ENCODE measurements around the gene COL6A3. TPM values are rescaled to one million over a fixed set of nuclear protein-coding genes. Genes with fewer than 3 reads are reported as not detected.

Gene COL6A3
- total and polyA plus RNA-seq, 9 of the 15 experiments (the other 6 are each of a cell fraction or from before 2014, with no cell fraction given) = 0.07 to 4.1 (median 1.5) TPM

DNA sequence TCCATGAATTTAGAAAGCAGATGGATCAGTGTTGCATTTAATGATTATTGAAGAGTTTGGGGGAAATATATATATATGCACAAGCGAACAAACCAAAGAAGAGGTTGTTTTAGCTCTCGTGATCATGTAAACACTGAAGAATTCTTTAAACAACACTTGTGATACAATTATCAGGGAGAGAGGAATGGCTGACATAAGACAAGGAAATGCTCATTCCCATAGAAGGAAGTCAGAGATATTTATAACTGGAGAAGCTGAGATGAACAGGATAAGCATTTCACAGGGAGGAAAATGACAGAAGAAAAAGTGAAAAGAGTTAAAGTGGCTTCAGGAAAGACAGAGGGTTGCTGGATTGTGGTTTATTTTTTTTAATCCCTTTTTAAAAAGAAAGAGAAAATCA lies 10.6 kb upstream of the COL6A3 start:
- no peaks in the 10 kb centered on the region for H3K79me2 ChIP-seq (ENCODE audit: control insufficient read depth, insufficient read depth, low read length)
- ChIA-PET CTCF (ENCODE audit: low intra/inter-chr PET ratio) (no interaction called here), POLR2A (interaction anchor here (0.5 to 0.7 kb wide), 2 partner anchors 49 to 89 kb away, joined by 3 read pairs; no protein-coding TSS in a partner anchor)
- H3K9me1 ChIP-seq (ENCODE audit: control insufficient read depth, insufficient read depth, low read length) = no peaks in the 10 kb centered on the region
- in situ Hi-C loops (cut with MboI) = no loop called here
- no peak overlapping the region for H3K4me2 ChIP-seq (ENCODE audit: insufficient read depth, low read length)
- no peaks in the 10 kb centered on the region for H3K36me3 ChIP-seq (ENCODE audit: control insufficient read depth, insufficient read depth, low read length)
- H2AFZ ChIP-seq (ENCODE audit: low read depth, low read length) = no peak overlapping the region
- no peak overlapping the region for H3K4me3 ChIP-seq
- no peaks in the 10 kb centered on the region for H3K9me3 ChIP-seq (replicated peaks; ENCODE audit: control insufficient read depth, insufficient read depth, low read depth, low read length)
- 4% methylated on average over 2 of the region's 2 CpGs for WGBS (ENCODE audit: insufficient coverage, low coverage, missing lambda C conversion rate)
- no peak overlapping the region for H3K9ac ChIP-seq (ENCODE audit: insufficient read depth in 1 of 2, low read depth in 2 of 2, low read length in 2 of 2)
- H4K20me1 ChIP-seq (replicated peaks; ENCODE audit: control insufficient read depth, insufficient read depth, low read length) = no peaks in the 10 kb centered on the region; the same call in 1 of the 2 replicates
- H3K4me1 ChIP-seq (replicated peaks in 1 of 2; ENCODE audit: control insufficient read depth in 2 of 2, insufficient read depth in 2 of 2, low read length in 2 of 2) = 0 out of 5 replicates have a peak, but pooled peaks cover 0 to 3% of the 10 kb centered on the region in 2 experiments
- TF ChIP-seq ZC3H11A (IDR thresholded peaks at IDR 0.05; ENCODE audit: low read depth, low read length) = no peak
- TF ChIP-seq ARID1B (IDR thresholded peaks at IDR 0.05) = no peak
- TF ChIP-seq, protein P1, sequence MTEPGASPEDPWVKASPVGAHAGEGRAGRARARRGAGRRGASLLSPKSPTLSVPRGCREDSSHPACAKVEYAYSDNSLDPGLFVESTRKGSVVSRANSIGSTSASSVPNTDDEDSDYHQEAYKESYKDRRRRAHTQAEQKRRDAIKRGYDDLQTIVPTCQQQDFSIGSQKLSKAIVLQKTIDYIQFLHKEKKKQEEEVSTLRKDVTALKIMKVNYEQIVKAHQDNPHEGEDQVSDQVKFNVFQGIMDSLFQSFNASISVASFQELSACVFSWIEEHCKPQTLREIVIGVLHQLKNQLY (CRISPR knock-in tag; conservative IDR thresholded peaks at IDR 0.05) = no peak
- TF ChIP-seq POLR2H (tag; IDR thresholded peaks at IDR 0.05; ENCODE audit: low read depth) = no peak
- TF ChIP-seq ZNF431 (CRISPR knock-in tag; IDR thresholded peaks at IDR 0.05) = no peak
- no peak for TF ChIP-seq MAFF (IDR thresholded peaks at IDR 0.05; ENCODE audit: low read length)
- no peak for TF ChIP-seq RERE (CRISPR knock-in tag; IDR thresholded peaks at IDR 0.05; ENCODE audit: borderline replicate concordance)
- TF ChIP-seq PHF20 (IDR thresholded peaks at IDR 0.05; ENCODE audit: partially characterized antibody) = no peak
- no peak for TF ChIP-seq JUN (IDR thresholded peaks at IDR 0.05; ENCODE audit: borderline replicate concordance, low read depth, low read length)
- no peak for TF ChIP-seq JUN (CRISPR knock-in tag; IDR thresholded peaks at IDR 0.05; ENCODE audit: borderline replicate concordance)
- no peak for TF ChIP-seq SMARCA4 (IDR thresholded peaks at IDR 0.05)
- TF ChIP-seq TCFL5 (CRISPR knock-in tag; conservative IDR thresholded peaks at IDR 0.05) = no peak
- no peak for TF ChIP-seq PHB (CRISPR knock-in tag; IDR thresholded peaks at IDR 0.05)
- no peak overlapping the region for H3K27ac ChIP-seq (ENCODE audit: extremely low read depth, low read depth, low read length)
- DNase-seq (ENCODE audit: extremely low read depth in 1 of 4, low spot score in 3 of 4) (no peak), ATAC-seq (no peak), FAIRE-seq (no peak)
- H3K27me3 ChIP-seq (ENCODE audit: control insufficient read depth in 2 of 2, insufficient read depth in 2 of 2, low read length in 2 of 2) = peaks cover 0 to 8% of the 10 kb centered on the region in 2 experiments; a peak in 2 of 5 replicates
- BruUV-seq (replicated peaks) = no TSS peak
- intact Hi-C loops (cut with micrococcal nuclease) = no loop called here

Data from K562 (cell line).